Measurements from ENCODE around the gene RPS6KA5. TPM values are rescaled to one million over a fixed set of nuclear protein-coding genes. Genes with fewer than 3 reads are reported as not detected.
A peak's percentile ranks its signal among the peaks of the same experiment; 100 is the strongest.

RPS6KA5 gene
- total RNA-seq, 2 donors from 2014 or later: 5.3 to 9.6 TPM

DNA sequence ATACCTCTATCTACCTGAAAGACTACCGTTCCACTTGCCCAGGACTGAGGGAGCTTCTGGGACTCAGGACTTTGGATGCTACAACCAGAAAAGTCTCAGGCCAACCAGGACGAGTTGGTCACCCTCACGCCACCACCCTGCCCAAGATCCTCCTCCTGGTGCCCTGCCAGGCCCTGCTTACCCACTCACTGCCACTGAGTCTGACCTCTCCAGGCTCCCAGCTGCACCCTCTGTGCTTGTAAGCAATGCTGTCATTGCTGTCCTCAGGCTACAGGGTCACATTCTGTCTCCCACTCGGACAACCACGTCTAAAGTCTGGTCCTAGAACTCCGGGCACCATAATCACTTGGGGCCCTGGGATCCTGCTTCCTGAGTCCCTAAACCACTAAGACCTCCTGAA is 253.4 kb downstream of the RPS6KA5 start:
- Histone ChIP-seq H3K4me3 (no peak overlapping the region), H3K27ac (peak overlapping the region; percentile 63 to 64), H3K36me3 (no peaks in the 10 kb centered on the region), H3K4me1 (peaks cover 0 to 70% of the 10 kb centered on the region in 2 donors), H3K27me3 (no peaks in the 10 kb centered on the region), H3K9me3 (no peaks in the 10 kb centered on the region)
- TF ChIP-seq, protein P1, sequence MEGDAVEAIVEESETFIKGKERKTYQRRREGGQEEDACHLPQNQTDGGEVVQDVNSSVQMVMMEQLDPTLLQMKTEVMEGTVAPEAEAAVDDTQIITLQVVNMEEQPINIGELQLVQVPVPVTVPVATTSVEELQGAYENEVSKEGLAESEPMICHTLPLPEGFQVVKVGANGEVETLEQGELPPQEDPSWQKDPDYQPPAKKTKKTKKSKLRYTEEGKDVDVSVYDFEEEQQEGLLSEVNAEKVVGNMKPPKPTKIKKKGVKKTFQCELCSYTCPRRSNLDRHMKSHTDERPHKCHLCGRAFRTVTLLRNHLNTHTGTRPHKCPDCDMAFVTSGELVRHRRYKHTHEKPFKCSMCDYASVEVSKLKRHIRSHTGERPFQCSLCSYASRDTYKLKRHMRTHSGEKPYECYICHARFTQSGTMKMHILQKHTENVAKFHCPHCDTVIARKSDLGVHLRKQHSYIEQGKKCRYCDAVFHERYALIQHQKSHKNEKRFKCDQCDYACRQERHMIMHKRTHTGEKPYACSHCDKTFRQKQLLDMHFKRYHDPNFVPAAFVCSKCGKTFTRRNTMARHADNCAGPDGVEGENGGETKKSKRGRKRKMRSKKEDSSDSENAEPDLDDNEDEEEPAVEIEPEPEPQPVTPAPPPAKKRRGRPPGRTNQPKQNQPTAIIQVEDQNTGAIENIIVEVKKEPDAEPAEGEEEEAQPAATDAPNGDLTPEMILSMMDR (IDR thresholded peaks at IDR 0.05): no peak
- no peak for DNase-seq (ENCODE audit: low spot score)

DNA sequence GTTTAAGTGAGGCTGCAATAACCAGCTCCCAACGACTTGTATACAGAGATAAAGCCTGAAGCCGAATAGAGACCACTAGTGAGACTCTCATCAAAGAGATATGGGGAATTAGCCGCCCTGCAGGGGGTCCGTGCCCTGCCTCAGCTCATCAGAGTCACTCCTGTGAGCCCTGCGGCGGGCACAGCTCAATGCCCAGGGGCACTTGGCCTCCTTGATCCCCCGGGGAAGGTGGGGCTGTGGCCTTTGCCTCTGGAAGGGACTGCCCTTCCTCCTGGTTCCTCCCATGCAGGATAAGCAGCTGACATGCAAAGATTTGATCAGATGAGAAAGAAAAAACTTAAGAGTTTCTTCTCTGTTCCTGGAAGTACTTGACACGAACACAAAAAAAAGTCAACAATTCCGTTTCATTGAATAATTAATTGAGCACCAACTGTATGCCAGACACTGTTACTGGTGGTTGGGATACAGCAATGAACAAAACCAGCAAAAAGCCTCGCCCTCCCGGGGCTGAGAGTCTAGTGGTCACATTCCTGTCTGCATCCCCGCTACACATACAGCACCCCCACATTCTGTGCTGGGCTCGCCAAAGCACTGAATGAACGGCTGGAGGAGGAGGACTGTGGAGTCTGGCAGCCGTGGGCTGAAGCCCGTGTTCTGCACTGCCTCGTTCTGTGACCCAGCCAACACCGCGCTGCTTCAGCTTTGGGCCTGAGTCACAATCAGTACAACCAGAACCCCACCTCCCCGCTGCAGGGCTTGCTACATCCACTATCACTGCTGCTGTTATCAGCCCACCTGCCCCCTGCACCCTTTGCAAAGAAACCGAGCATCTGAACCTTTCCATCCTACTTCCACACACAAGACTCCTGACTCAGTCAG is 254.5 kb downstream of the RPS6KA5 start:
- peak overlapping the region; percentile 11 to 63 for H3K27ac ChIP-seq
- H3K9me3 ChIP-seq: no peaks in the 10 kb centered on the region
- H3K36me3 ChIP-seq: no peaks in the 10 kb centered on the region
- DNase-seq (ENCODE audit: low spot score): no peak
- peaks cover 0 to 71% of the 10 kb centered on the region in 2 donors for H3K4me1 ChIP-seq
- no peak overlapping the region for H3K4me3 ChIP-seq
- TF ChIP-seq, protein P1 (IDR thresholded peaks at IDR 0.05): no peak
- H3K27me3 ChIP-seq: no peaks in the 10 kb centered on the region

DNA sequence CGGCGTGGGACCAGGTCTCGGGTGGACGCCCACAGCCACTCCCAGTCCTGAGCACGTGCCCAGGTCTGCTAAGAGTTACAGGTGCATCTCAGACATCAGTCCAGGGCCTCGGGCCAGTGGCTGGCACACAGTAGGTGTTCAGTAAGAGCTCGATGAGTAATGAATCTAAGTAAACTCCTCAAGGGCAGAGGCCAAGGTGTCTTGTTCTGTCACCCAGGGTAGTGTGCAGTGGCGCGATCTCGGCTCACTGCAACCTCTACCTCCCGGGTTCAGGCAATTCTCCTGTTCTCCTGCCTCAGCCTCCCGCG is 255.4 kb downstream of the RPS6KA5 start:
- Histone ChIP-seq H3K9me3 (no peaks in the 10 kb centered on the region), H3K36me3 (no peaks in the 10 kb centered on the region), H3K27me3 (no peaks in the 10 kb centered on the region), H3K4me3 (no peak overlapping the region), H3K27ac (no peak overlapping the region), H3K4me1 (peaks cover 0 to 71% of the 10 kb centered on the region in 2 donors)
- DNase-seq (ENCODE audit: low spot score): no peak
- TF ChIP-seq, protein P1 (IDR thresholded peaks at IDR 0.05): no peak

DNA sequence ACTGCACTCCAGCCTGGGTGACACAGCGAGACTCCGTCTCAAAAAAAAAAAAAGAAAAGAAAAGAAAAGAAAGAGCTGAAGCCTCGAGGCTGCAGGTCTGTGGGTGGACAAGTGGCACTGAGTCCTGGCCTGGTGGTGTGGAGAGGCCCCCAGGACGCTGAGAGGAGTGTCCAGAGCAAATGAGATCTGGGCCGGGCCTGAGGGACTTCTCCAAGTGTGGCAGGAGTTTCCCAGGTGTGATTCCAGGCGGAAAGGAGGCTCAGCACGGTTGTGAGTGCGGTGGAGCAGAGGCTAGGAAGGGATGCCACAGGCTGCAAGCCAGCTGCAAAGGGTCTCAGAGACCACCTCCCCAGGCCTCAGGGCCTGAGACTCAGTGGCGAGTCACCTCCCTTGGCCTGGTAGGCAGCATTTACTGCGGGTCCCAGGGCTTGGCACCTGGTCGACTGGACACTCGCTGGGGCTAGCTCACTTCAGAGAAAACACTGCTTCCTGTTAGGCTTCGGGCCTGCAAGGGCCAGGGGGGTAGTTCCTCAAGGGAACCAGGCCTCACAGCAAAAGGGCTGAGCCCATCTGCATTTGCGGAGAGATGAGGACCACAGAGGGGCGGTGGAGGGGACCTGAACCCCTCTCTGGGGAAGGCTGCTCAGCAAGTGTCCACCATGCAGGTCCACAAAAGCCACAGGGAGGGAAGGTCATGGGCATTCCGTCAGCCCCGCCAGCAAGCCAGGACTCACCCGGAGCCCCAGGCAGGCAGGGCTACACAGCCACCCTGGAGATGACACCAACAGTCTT is 256.0 kb downstream of the RPS6KA5 start:
- H3K4me1 ChIP-seq: peaks cover 0 to 68% of the 10 kb centered on the region in 2 donors
- DNase-seq (ENCODE audit: low spot score): no peak
- H3K36me3 ChIP-seq: no peaks in the 10 kb centered on the region

DNA sequence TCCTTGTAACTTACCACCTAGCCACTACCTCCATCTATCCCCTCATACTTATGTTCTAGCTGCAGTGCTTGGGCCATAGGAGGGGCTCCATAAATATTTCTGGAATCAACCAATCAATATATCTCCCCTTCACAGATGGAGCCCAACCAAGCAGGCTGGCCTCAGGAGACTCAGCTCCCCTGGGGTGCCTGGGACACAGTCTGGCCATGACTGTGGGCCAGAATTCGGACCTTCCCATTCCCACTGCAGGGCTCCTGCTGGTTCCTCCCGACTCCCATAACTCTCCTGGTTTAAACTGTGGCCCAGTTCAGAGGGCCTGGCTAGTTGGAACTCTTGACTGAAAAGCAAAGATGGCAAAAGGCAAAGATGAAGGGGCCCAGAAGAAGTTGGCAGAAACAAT is 257.2 kb downstream of the RPS6KA5 start:
- TF ChIP-seq, protein P1 (IDR thresholded peaks at IDR 0.05): no peak
- no peaks in the 10 kb centered on the region for H3K27me3 ChIP-seq
- no peaks in the 10 kb centered on the region for H3K9me3 ChIP-seq
- no peak for DNase-seq (ENCODE audit: low spot score)
- no peaks in the 10 kb centered on the region for H3K36me3 ChIP-seq
- H3K4me3 ChIP-seq: no peak overlapping the region
- peak overlapping the region in 1 of 2 donors; percentile 39 for H3K27ac ChIP-seq
- H3K4me1 ChIP-seq: peaks cover 0 to 56% of the 10 kb centered on the region in 2 donors

More for the DNA sequence above, 256.0 kb downstream of the RPS6KA5 start:
- Histone ChIP-seq H3K9me3 (no peaks in the 10 kb centered on the region), H3K27me3 (no peaks in the 10 kb centered on the region), H3K27ac (peak overlapping the region; percentile 10 to 52), H3K4me3 (no peak overlapping the region)
- TF ChIP-seq, protein P1 (IDR thresholded peaks at IDR 0.05): no peak
